NCI-H510A (cell line): ENCODE results near the gene TTLL11.

Experiments used
- DNase-seq: peaks from one replicate; lab custom pipeline; 2025; lab: John Stamatoyannopoulos, UW

TTLL11 gene

DNA sequence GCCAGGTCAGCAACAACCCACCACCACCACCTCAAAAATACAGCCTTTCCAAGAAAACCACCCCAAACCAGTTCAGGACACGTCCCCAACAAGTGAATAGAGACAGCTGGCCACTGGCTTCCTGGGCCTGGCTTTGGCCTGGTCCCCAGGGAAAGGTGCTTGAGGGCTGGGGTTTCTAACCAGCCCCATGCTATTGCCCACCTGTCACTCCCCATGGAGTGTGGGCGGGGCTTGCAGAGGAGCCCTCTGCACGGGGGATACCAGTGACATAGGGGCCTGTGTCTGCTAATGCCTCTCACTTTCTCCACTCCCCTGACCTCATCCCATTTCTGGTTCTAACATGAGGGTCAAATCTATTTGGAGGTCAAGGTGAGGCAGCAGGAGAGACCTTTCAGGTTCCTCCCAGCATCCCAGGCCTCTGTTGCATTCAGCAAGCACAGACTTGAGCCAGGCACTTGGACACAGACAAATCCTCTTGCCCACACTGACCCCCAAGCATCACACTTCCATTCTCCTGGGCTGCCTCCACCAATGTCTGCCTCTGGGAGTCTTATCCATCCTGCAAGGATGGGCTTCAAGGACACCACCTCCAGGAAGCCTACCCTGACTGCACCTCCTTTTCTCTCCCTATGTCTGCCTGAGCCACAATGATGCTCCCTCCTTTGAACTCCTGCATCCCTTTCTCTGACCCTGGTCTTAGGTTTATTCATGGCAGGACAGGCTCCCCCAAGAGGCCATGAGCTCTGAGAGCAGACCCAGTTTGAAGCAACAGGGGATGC, 16.1 kb upstream of the TTLL11 start:
- DNase-seq = no peak

DNA sequence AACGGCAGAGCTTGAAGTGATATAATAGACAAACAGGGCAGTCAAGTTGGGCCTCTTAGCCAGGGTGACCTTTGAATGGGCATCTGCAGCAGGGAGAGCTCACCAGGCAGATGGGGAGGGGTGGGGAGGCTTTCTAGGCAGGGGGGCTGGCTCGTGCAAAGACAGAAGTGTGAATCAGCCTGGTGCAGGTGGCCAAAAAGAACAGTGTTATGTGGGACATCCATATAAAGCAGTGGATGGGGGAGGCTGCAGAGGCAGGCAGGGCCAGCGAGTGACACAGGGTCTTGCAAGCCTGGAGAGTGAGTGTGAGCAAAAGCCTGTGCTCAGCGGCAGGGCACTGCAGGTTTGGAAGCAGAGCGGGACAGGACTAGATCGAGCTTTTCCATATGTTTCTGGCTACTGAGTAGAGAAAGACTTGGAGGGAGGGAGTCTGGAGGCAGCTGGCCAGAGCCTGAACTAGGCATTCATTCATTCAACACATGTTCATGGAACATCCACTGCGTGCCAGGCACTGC, 14.2 kb upstream of the TTLL11 start:
- DNase-seq = no peak

DNA sequence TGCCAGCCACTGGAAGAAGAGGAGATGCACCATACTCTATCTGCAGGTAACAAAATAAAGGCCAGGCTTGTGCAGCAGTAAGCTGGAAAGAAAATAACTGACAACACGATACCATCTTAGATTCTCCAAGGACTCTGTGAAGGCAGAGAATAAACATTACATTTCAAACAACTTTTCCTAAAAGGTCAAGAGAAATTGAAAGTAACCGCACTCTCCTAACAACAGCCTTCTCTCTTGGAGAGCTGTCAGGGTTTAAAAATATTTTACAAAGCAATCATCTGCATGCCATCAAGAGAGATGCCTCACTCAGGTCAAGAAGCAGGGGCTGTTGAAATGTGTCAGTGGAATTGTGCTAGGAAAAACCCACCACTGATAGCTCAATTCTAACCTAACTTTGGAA, 13.5 kb upstream of the TTLL11 start:
- no peak for DNase-seq

DNA sequence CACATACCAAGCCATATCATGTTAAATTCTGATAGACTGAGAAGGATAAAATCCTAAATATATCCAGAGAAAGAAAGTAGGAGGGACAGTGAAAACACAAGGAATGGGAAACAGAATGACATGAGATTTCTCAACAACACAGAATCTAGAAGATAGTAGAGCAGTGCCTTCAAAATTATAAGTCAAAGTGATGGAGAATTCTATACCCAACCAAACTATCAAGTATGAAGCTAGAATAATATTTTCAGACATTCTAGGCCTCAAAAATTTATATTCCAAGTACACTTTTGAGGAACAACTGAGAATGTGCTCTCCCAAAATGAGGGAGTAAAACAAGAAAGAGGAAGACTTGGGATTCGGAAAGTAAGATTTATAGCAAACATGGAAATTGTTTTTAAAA, 10.9 kb upstream of the TTLL11 start:
- DNase-seq = no peak

DNA sequence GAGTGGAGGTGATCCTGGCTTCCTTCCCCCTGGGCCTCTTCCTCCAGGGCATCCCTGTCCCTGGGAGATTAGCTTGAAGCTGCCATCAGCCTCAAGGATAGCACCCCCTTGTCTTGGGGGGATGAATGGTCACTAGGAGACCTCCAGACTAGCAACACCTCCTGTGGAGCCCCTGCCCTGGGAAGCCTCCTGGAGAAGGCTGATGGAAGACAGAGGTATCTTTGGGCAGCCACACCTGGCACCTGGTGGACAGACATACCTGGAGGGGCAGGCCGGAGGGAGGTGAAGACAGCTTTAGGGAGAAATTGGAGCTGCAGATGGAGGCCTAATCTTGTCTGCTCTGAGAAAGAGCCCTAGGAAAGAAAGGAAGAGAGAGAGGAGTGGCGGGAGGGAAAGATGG, 9.0 kb upstream of the TTLL11 start:
- no peak for DNase-seq

DNA sequence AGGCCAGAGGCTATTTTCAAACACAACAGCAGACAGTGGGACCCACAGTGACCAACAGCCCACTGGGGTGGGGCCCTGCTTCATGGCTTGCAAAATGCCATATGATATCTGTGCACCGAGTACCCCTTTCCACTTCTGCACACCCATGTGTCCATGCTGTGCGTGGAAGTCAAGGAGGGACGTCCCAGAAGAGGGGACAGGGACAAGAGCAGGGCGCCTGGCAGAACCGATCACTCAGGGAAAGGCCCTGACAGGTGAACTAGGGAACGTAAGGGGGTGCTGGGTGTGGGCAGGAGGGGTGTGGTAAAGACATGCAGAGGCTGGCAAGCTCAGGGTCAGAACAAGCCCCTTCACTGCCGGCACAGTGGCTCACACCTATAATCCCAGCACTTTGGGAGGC, 7.6 kb upstream of the TTLL11 start:
- DNase-seq = no peak

DNA sequence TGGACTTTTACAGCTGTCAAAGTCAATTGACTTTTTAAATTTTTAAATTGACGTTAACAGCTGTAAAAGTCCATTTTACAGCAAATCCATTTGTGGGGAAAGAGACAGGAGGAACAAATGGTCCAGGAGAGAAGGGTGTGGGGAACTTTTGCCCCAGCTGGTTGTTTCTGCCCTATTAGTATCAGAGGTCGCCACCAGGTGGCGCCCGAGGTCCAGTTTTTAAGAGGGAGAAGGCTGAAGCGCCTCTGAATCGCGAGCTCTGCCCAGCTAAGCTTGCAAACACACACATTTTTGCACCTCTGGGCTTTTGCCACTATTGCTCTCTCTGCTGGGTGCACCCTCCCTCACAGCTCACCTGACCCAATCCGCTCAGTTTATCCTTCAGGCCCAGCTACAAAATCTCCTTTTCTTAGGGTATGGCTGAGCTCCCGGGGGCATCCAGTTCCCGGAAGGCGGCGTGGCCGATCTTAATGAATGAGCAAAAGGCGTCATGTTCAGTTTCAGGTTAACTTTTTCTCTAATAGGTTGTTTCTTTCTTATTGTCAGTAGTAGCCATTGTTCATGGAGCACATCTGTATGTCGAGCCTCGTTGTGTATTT, 6.3 kb upstream of the TTLL11 start:
- peak; percentile 36 for DNase-seq

DNA sequence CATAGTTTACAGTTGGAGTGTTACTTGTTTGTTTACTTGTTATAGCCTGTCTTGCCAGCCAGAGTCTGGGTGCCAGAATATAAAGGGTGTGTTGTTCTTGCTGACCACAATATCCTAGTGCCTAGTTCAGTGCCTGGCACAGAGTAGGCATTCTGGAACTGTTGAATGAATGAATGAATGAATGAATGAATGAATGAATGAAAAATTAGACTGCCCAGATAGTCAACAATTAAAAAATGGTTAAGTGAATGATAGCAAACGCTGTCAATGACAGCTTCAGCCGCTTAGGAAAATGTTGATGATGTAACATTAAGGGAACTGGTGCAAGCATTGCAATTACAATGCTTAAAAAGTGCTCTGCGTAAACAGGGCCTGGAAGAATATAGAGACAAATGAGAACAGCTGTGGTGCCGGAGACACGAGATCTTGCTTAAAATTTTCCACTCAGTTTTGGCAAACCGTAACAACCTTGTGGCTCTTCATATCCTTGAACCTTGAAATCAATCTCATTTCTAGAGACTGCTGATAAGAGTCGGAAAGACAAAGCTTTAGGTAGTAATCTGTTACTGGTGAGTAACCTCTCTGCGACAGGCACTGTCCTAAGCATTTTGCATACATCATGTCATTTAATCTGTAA, 4.7 kb upstream of the TTLL11 start:
- no peak for DNase-seq

DNA sequence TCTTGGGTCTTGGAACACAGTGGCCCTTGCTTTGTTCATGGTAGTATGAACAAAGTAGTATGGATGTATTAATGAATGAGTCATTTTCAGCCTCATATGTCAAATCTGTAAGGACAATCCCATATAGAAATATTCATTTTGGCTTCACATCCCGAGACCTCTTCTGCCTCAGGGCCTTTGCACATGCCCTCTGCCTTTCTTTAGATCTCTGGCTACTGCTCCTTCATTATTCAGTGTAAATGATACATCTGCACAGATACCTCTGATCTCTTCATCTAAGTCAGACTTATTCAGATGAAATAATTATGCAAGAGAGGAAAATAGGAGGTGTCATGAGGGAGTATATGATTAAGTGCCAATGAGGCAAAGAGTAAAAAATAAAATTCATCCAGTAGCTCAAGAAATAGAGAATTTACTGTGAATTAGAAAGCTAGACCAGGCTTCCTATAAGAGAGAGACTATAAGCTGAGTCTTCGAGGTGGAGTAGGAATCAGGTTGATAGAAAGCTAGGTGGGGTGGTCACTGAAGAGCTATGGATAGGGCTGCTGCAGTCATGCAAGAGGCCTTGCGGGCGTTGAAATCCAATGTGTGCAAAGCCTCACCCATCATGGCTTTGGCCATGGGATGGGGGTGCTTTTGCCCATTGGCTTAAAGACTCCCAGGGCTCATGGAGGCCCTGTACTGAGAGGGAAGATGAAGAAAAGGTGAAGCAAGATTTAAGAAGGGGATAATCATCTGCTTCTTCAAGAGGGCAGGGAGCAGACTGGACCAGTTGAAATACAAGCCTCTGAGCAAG, 3.7 kb upstream of the TTLL11 start:
- no peak for DNase-seq

DNA sequence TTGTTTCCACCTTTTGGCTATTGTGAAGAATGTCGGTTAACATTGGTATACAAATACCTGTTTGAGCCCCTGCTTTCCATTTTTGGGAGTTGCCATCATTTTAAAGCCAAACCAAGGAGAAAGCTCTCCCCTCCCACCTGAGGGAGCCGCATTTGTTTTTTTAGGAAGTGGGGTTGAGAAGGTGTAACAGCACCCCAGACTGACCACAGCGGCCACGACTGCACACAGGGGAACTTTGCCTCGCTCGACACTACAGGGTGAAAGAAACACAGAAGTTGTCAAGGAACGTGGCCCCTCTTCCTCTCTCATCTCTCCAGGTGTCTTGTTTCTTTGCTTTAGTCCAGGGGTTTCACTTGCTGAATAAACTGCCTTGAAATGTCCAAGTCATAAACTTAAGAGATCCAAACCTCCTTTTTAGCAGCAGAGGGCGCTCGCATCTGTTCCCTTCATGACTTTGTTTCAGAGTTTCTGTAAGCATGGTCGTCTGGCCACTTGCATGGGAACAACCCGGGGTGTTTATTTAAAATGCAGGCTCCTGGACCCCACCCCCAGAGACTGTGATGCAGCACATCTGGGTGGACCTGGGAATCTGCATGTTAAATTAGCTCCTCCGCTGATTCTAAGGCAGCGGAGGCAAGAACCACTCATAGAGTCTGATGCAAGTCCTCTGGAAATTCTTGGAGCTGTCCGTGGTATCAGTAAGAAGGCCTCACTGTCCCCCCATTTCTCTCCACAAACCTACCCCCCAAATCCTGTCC, 2.1 kb upstream of the TTLL11 start:
- DNase-seq = peak; percentile 15

DNA sequence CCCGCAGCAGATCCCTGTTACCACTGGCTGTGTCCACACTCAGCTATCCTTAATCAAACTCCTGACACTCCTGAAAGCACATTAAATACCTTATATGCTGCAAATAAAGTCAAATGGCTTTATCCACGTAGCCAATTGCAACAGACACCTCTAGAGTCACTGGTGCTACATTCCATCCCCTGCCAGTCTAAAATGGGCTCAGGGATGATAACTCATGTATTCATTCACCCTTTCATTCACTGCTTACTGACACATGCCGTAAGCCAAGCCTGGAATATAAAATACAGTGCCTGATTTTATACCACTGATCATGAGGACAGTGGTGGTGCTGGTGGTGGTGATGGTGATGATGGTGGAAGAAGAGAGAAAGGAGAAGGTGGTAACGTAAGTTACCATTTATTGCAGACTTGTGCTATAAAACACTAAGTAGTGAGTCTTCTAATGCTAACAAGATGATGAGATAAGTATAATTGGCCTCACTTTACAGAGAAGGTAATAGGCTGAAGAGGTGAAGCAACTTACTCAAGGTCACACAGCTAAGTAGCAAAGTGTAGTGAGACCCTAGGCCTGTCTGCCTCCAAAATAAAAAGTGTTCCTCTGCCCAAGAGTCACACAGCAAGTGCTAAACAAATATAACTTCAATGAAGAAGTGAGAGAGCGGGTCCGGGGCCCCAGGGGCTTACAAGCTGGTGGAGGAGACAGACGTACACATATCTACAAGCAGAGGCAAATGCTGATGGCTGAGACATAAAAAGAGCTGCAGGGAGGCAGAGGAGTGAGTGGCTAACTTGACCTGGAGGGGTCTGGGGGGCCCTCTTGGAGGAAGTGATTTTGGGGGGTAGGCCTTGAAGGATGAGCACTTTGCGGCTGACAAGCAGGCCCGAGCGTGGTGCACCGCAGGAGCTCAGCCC, 1.2 kb downstream of the TTLL11 start:
- no peak for DNase-seq

DNA sequence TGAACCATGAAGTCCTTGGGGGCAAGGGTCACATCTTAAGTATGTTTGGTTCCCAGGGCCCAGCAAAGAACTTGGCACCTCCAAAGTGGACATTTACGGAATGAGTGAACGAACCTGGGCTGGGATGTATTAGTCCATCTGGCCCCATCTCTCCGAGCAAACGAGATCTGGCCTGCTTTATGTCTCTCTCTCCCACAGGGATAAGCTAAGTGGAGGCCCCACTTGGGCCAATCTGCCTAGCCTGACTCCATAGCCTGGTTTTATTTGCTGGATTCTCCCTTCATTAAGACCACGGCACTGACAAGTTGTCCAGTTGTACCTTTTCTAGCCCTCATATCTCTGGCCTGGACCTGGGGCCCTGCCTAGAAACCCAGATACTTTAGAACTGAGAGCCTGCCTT, 2.1 kb downstream of the TTLL11 start:
- DNase-seq = no peak

DNA sequence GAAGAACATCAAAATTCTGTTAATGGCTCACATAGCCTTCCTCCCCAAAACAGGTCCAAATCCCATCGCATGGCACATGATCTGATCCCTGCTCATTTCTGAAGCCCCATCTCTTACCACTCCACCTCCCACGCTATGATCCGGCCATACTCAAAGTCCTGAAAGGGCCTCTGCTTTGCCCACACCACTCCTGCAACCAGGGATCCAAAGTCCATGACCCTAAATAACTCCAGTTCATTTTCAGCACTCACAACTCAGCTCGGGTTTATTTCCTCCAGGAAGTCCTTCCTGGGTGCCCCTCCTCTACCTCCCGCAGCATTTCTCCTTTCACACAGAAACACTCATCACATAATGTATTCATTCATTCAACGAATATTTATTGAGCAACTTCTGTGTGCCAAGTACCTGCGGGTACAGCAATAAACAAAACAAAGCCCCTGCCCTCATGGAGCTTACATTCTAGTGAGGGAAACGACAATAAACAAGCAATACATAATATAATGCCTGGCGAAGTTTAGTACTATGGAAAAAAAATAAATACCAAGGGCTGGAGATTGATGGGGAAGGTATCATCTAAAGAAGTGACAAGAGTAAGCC, 2.7 kb downstream of the TTLL11 start:
- DNase-seq = no peak

DNA sequence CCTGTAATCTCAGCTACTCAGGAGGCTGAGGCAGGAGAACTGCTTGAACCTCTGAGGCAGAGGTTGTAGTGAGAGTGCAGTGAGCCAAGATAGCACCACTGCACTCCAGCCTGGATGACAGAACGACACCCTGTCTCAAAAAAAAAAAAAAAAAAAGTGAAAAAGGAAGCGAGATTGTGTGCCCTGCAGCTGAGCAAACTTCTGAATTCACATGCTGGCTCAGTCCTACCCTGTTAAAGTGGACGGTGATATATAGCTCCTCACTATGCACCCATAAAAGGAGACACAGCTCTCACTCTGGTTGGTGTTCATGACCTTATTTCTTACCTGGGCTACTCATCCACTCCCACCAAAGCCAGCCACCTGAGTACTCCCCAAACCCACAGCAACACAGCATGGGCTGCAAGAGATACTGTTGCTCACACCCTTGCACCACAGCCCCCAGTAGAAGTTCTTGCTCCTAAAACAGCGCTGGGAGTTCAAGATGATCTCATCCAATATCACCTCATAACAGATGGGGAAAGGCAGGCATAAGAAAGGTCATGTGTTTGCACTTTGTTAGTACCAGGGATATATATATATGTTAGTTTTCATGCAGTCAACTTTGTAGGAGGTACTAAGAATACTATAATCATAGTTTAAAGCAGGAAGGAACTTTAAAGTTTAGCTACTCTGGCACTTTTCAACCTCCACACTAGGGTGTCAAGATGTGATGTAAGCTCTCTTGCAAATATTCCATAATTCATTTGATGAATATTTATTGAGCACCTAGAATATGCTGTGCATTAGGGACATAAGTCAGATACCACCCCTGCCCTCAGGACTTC, 4.0 kb downstream of the TTLL11 start:
- no peak for DNase-seq

DNA sequence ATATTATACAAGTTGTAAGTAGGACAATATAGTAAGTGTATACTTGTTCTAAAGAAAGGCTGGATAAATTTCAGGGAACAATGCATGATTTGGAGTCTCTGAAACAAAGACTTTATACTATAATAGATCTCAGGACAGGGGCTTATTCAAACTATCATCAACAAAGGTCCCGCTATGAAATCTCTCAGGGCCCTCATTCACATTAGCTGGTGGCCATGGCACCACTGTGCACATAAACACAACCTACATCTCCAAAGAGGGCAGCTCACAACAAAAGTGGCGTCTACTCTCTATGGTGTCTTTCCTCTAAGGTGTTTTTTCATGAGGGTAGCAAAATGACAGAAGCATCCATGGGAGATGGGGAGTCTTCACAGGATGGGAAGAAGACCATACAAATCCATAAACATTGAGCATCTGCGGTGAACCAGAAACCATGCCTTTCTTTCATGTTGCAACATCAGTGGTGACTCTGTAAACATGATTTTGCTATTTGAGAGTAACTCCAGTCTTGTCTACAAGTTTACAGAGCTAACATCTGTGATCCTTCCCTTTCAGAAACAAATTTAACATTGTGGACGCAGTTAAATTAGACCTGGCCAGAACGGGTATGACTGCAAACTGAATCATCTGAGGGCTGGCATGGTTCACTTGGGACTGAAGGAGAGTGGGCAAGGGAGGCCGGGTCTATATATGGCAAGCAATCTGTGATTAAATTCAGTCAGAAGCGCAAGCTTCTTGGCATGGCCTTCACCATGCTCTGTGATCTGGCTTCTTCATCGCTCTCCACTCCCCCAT, 5.5 kb downstream of the TTLL11 start:
- no peak for DNase-seq

DNA sequence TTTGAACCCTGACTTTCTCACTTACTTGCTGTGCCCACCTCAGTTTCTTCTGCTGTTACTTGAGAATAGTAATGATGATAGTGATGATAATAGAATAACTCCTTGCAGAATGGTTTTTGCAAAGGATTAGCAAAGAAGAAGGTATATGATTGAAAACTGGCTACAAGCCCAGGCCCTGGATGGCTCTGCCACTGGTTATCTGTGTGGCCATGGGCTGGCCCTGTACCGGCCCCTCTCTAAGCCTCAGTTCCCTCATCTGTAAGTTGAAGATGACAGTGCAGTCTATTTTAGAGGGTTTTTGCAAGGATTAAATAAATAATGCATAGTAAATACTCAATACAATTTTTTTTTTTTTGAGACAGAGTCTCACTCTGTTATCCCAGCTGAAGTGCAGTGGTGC, 6.2 kb downstream of the TTLL11 start:
- DNase-seq = no peak

DNA sequence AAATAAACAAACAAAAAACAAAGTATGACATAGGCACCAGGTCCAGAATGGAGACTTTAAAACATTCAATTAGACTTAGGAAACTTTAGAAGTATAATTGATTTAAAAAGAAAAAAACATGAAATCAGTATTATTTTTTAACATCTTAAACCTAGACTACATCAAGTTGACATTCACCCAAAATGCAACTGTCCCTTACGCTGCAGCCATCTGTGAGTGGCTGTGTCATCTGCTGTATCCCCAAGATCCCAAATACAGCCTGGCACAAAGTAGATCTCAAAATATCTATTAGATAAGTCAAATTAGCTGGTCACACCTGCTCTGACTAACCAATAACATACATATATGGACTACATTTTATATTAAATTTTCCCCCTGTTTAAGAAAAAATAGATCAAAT, 7.8 kb downstream of the TTLL11 start:
- no peak for DNase-seq

DNA sequence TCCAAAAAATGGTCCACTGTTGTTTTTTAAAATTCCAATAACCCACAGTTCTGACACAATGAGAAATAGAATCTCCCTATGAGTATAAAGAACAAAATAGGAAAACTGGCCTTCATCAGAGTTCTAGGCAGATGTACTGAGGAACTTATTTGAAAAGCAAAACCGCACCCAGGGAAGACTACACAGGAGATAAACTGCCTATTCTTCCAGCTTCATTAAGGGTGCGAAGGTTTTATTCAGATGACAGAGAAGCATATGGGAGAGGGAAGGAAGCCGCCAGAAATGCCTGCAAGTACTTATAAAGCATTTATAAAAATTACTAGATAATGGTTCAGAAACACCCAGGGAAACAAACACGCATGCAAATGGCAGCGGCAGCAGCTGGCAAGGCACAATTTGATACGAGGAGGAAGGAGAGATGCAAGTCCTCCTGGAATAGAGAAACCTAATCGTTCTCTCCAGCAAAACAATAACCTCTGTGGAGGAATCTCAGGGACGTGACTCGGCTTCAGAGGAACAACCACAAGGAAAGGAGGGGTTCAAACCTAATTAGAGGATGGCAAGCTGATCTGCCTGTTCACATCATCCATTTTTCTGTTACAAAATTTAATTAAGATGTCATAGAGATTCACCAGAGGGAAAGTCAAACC, 9.0 kb downstream of the TTLL11 start:
- no peak for DNase-seq
